B cell (primary cell): ENCODE measurements around the gene PARD3B. TPM values are rescaled to one million over a fixed set of nuclear protein-coding genes. Genes with fewer than 3 reads are reported as not detected.

Experiments
- ATAC-seq: fragments of 200-7000 bp; cut with Tn5 transposase; one replicate; pipeline ENCODE4 v1.10.0; 2021; ENCODE audit warnings: low read depth, mild to moderate bottlenecking, moderate number of reproducible peaks, moderate library complexity
- CTCF ChIA-PET: fragments of 350-600 bp; sonication (Branson Sonifier 250); formaldehyde crosslinking; loops from one replicate; lab custom pipeline; 2021; ENCODE audit warnings: antibody characterized with exemption, inconsistent platforms; lab: Charles Lee
- POLR2A ChIA-PET: fragments of 350-600 bp; sonication (Branson Sonifier 250); formaldehyde crosslinking; loops from one replicate; lab custom pipeline; 2021; ENCODE audit warnings: antibody characterized with exemption; lab: Charles Lee
- DNase-seq: peaks from one replicate; pipeline ENCODE4 v3.0.0; 2013
- H2AFZ ChIP-seq: 2 replicates; pipeline ENCODE4 v1.6.1; 2012; ENCODE audit warnings: mild to moderate bottlenecking, low read depth, low read length; ENCODE audit not compliant: insufficient read depth, poor library complexity, severe bottlenecking
- H3K27ac ChIP-seq, 2 donors: 1 replicate in 1 of 2; 2 replicates in 1 of 2; pipeline ENCODE4 v1.5.1; 2012 to 2013; ENCODE audit warnings: low read length in 2 of 2, mild to moderate bottlenecking in 2 of 2, moderate library complexity in 1 of 2
- H3K27me3 ChIP-seq, 4 experiments: fragments of 200-600 bp in 1 of 4; sonication (generic) in 1 of 4; replicated peaks in 1 of 4; 1 replicate in 2 of 4; 2 replicates in 2 of 4; pipeline versions ENCODE4 v1.6.1 to v1.7.0; 2013 to 2016; ENCODE audit warnings: low read length in 3 of 4, mild to moderate bottlenecking in 2 of 4, mixed read lengths in 1 of 4, moderate library complexity in 1 of 4; ENCODE audit not compliant: insufficient read depth in 4 of 4, control insufficient read depth in 3 of 4; ENCODE audit errors: control extremely low read depth in 1 of 4
- H3K36me3 ChIP-seq, 2 experiments: replicated peaks in 1 of 2; 1 replicate in 1 of 2; 2 replicates in 1 of 2; pipeline versions ENCODE4 v1.6.1 to v1.7.1; 2013; ENCODE audit warnings: low read length in 1 of 2; ENCODE audit not compliant: insufficient read depth in 2 of 2, control insufficient read depth in 1 of 2; ENCODE audit errors: control extremely low read depth in 1 of 2, extremely low read depth in 1 of 2
- H3K4me1 ChIP-seq, 2 donors: fragments of 200-600 bp in 1 of 2; sonication (generic) in 1 of 2; 1 replicate in 1 of 2; 2 replicates in 1 of 2; pipeline versions ENCODE4 v1.5.1 to v1.6.1; 2013 to 2017; ENCODE audit warnings: low read length in 2 of 2; ENCODE audit not compliant: control insufficient read depth in 2 of 2, insufficient read depth in 2 of 2
- H3K4me2 ChIP-seq: replicated peaks from 2 replicates; pipeline ENCODE3; 2012; ENCODE audit warnings: mild to moderate bottlenecking, low read depth, low read length; ENCODE audit not compliant: poor library complexity, severe bottlenecking
- H3K4me3 ChIP-seq, 5 experiments: fragments of 200-600 bp in 1 of 5; sonication (generic) in 1 of 5; 1 replicate in 3 of 5; 2 replicates in 2 of 5; pipeline versions ENCODE4 v1.5.1 to v1.7.0; 2011 to 2016; ENCODE audit warnings: low read length in 4 of 5, mild to moderate bottlenecking in 4 of 5, low read depth in 2 of 5, control low read depth in 1 of 5, moderate library complexity in 1 of 5; ENCODE audit not compliant: insufficient read depth in 1 of 5; ENCODE audit errors: control extremely low read depth in 1 of 5, extremely low read depth in 1 of 5
- H3K79me2 ChIP-seq: fragments of 200-600 bp; sonication (generic); one replicate; pipeline ENCODE4 v1.6.0; 2016; ENCODE audit warnings: low read length; ENCODE audit not compliant: control insufficient read depth, insufficient read depth
- H3K9ac ChIP-seq: fragments of 200-600 bp; sonication (generic); 2 replicates; pipeline ENCODE4 v1.6.1; 2017; ENCODE audit warnings: mild to moderate bottlenecking, low read length, moderate library complexity
- H3K9me3 ChIP-seq, 3 donors: one replicate each; pipeline versions ENCODE4 v1.6.1 to v1.7.1; 2013; ENCODE audit warnings: low read length in 2 of 3; ENCODE audit not compliant: control insufficient read depth in 2 of 3, insufficient read depth in 1 of 3; ENCODE audit errors: control extremely low read depth in 1 of 3
- H4K20me1 ChIP-seq: 2 replicates; pipeline ENCODE4 v1.6.0; 2012; ENCODE audit warnings: mild to moderate bottlenecking, low read length; ENCODE audit not compliant: insufficient read depth, control insufficient read depth, poor library complexity, severe bottlenecking
- H3K27ac Mint-ChIP-seq: one replicate; pipeline ENCODE4 v1.8.0; 2021; ENCODE audit warnings: mixed read lengths
- H3K27me3 Mint-ChIP-seq: one replicate; pipeline ENCODE4 v1.8.0; 2021; ENCODE audit warnings: mixed read lengths
- H3K4me1 Mint-ChIP-seq: one replicate; pipeline ENCODE4 v1.8.0; 2021; ENCODE audit warnings: mixed read lengths
- H3K4me3 Mint-ChIP-seq: one replicate; pipeline ENCODE4 v1.8.0; 2021; ENCODE audit warnings: mixed read lengths
- H3K9me3 Mint-ChIP-seq: one replicate; pipeline ENCODE4 v1.8.0; 2022; ENCODE audit warnings: mixed read lengths; ENCODE audit not compliant: insufficient read depth
- CTCF ChIP-seq: fragments of 200-600 bp; IDR thresholded peaks from one replicate; pipeline ENCODE4 v1.8.0; 2022; ENCODE audit warnings: antibody characterized with exemption, mild to moderate bottlenecking
- EZH2 ChIP-seq: IDR thresholded peaks from 2 replicates; pipeline ENCODE4 v1.6.1; 2012; ENCODE audit warnings: borderline replicate concordance, low read depth, mild to moderate bottlenecking, moderate library complexity, low read length; ENCODE audit not compliant: insufficient read depth, poor library complexity, severe bottlenecking
- WGBS: methylation state at CpG from one replicate; pipeline ENCODE4 v1.1.5; 2013; ENCODE audit warnings: missing lambda C conversion rate; ENCODE audit not compliant: insufficient coverage; 5-methylcytosine and 5-hydroxymethylcytosine counted together
- intact Hi-C: fragments of 100-400 bp; cut with micrococcal nuclease; formaldehyde crosslinking; loops from one replicate; pipeline ENCODE4 v1.10.0; 2022
- polyA plus RNA-seq: library from polyadenylated mRNA; depleted of rRNA; stranded (reverse); fragments of >200 nt; gene quantifications from 2 replicates; pipeline ENCODE4 v1.2.3, GENCODE V29; 2012
- total RNA-seq, 2 donors: library from RNA; stranded (reverse); fragments of 120-200 nt in 1 of 2; gene quantifications; 1 replicate in 1 of 2; 2 replicates in 1 of 2; pipeline versions ENCODE4 v1.2.3 to v1.2.4, GENCODE V29; 2013 to 2022

Gene PARD3B
- total and polyA plus RNA-seq, 2 donors (not counting 1 experiment from before 2014, with no cell fraction given): not detected

GRCh38 chr2:204657024-204657423 lies 111.7 kb downstream of the PARD3B start:
- Mint-ChIP-seq H3K4me1 (no peaks in the 10 kb centered on the region), H3K27me3 (no peaks in the 10 kb centered on the region), H3K4me3 (no peak overlapping the region), H3K9me3 (peaks cover 4% of the 10 kb centered on the region), H3K27ac (no peak overlapping the region)
- Histone ChIP-seq H3K27me3 (no peaks in the 10 kb centered on the region), H3K4me2 (no peak overlapping the region), H4K20me1 (no peaks in the 10 kb centered on the region), H3K36me3 (no peaks in the 10 kb centered on the region), H2AFZ (no peak overlapping the region), H3K4me3 (no peak overlapping the region), H3K79me2 (no peaks in the 10 kb centered on the region), H3K27ac (no peak overlapping the region), H3K9me3 (no peaks in the 10 kb centered on the region), H3K9ac (no peak overlapping the region), H3K4me1 (no peaks in the 10 kb centered on the region)
- intact Hi-C loops: no loop called here
- WGBS: no CpG with 5 or more reads among the region's 1 CpG
- ATAC-seq: no peak
- no peak for DNase-seq
- no peak for TF ChIP-seq EZH2
- no peak for TF ChIP-seq CTCF
- ChIA-PET CTCF (no interaction called here), POLR2A (no interaction called here)

GRCh38 chr2:204662956-204663355 lies 117.7 kb downstream of the PARD3B start:
- DNase-seq (no peak), ATAC-seq (no peak)
- Histone ChIP-seq H2AFZ (no peak overlapping the region), H3K36me3 (no peaks in the 10 kb centered on the region), H3K9me3 (no peaks in the 10 kb centered on the region), H3K4me3 (no peak overlapping the region), H4K20me1 (no peaks in the 10 kb centered on the region), H3K27me3 (no peaks in the 10 kb centered on the region), H3K9ac (no peak overlapping the region), H3K27ac (no peak overlapping the region), H3K79me2 (no peaks in the 10 kb centered on the region), H3K4me1 (no peaks in the 10 kb centered on the region), H3K4me2 (no peak overlapping the region)
- 85% methylated on average over 4 of the region's 5 CpGs for WGBS
- H3K4me1 Mint-ChIP-seq: no peaks in the 10 kb centered on the region
- H3K27ac Mint-ChIP-seq: no peak overlapping the region
- no peak for TF ChIP-seq EZH2
- no peak for TF ChIP-seq CTCF
- H3K27me3 Mint-ChIP-seq: no peaks in the 10 kb centered on the region
- no peaks in the 10 kb centered on the region for H3K9me3 Mint-ChIP-seq
- POLR2A ChIA-PET: no interaction called here
- CTCF ChIA-PET: no interaction called here
- H3K4me3 Mint-ChIP-seq: no peak overlapping the region
- intact Hi-C loops: no loop called here
